Measurements from ENCODE around the gene EPSTI1. TPM values are rescaled to one million over a fixed set of nuclear protein-coding genes. Genes with fewer than 3 reads are reported as not detected.

Gene EPSTI1
- total and polyA plus RNA-seq, 10 of the 15 experiments (the other 5 are each of a cell fraction or from before 2014, with no cell fraction given): 4.7 to 32.0 (median 24.2) TPM

- no TSS peak for BruUV-seq (replicated peaks)
- ATAC-seq: no peak
- Histone ChIP-seq H3K79me2 (ENCODE audit: control insufficient read depth, insufficient read depth, low read length) (peaks cover 21% of the 10 kb centered on the region), H4K20me1 (ENCODE audit: control insufficient read depth, insufficient read depth) (no peaks in the 10 kb centered on the region), H3K4me3 (no peak overlapping the region), H3K27ac (ENCODE audit: control insufficient read depth, insufficient read depth) (no peak overlapping the region), H3K4me2 (ENCODE audit: control insufficient read depth, insufficient read depth) (no peak overlapping the region), H3K9me3 (replicated peaks; ENCODE audit: control insufficient read depth, insufficient read depth, low read length) (peaks cover 6% of the 10 kb centered on the region; the same call in 1 of the 3 replicates), H3K9ac (ENCODE audit: control insufficient read depth, insufficient read depth, low read length) (no peak overlapping the region), H3K36me3 (ENCODE audit: control insufficient read depth in 2 of 2, insufficient read depth in 2 of 2, low read length in 1 of 2) (peaks cover 8 to 10% of the 10 kb centered on the region in 2 experiments; a peak in 3 of 4 replicates), H2AFZ (ENCODE audit: control insufficient read depth, low read depth, low read length) (no peak overlapping the region), H3K4me1 (ENCODE audit: control insufficient read depth, insufficient read depth, low read length) (peaks cover 8% of the 10 kb centered on the region), H3K27me3 (replicated peaks in 1 of 2; ENCODE audit: control insufficient read depth in 2 of 2, insufficient read depth in 2 of 2, low read length in 1 of 2) (no peaks in the 10 kb centered on the region)
- POLR2A ChIA-PET: interaction anchor here (0.6 kb wide), 1 partner anchor 725 kb away, joined by 3 read pairs; no protein-coding TSS in a partner anchor
- SMC1A ChIA-PET (ENCODE audit: uncharacterized antibody, unreplicated experiment): interaction anchor here (1.0 to 1.7 kb wide), 3 partner anchors 9 to 65 kb away, joined by 3 read pairs; no protein-coding TSS in a partner anchor
- 95% methylated on average over 14 of the region's 14 CpGs for WGBS (ENCODE audit: insufficient coverage, insufficient replicate concordance, low lambda C conversion rate, missing lambda C conversion rate)
- in situ Hi-C loops (cut with MboI) (no loop called here), intact Hi-C loops (cut with micrococcal nuclease; ENCODE audit: unreplicated experiment) (no loop called here)
- RAD21 ChIA-PET (ENCODE audit: unreplicated experiment): no interaction called here
- no peak for FAIRE-seq
- CTCF ChIA-PET: interaction anchor here (1.0 to 1.8 kb wide), 4 partner anchors 10 to 49 kb away, joined by 3 to 5 read pairs (median 4); partner anchors contain the start of gene DNAJC15
- TF ChIP-seq MXI1 (IDR thresholded peaks at IDR 0.05; ENCODE audit: low read depth, low read length) (no peak), CHD1 (IDR thresholded peaks at IDR 0.05; ENCODE audit: low read depth, low read length) (no peak), RCOR1 (conservative IDR thresholded peaks at IDR 0.05; ENCODE audit: low read depth, low read length) (no peak), CHD4 (IDR thresholded peaks at IDR 0.05) (no peak), RAD21 (IDR thresholded peaks at IDR 0.05; ENCODE audit: insufficient read depth, low read depth, low read length) (no peak), IRF4 (IDR thresholded peaks at IDR 0.05; ENCODE audit: low read depth, low read length) (no peak), FOXK2 (IDR thresholded peaks at IDR 0.05) (no peak), NFYB (IDR thresholded peaks at IDR 0.05; ENCODE audit: insufficient read depth, low read depth, low read length) (no peak), NBN (IDR thresholded peaks at IDR 0.05) (no peak), HCFC1 (IDR thresholded peaks at IDR 0.05; ENCODE audit: low read length) (no peak), ZNF622 (IDR thresholded peaks at IDR 0.05) (no peak), TCF7 (IDR thresholded peaks at IDR 0.05; ENCODE audit: borderline replicate concordance) (no peak), NR2F1 (conservative IDR thresholded peaks at IDR 0.05) (no peak), WRNIP1 (IDR thresholded peaks at IDR 0.05; ENCODE audit: borderline replicate concordance, low read depth, low read length) (no peak), TARDBP (IDR thresholded peaks at IDR 0.05; ENCODE audit: borderline replicate concordance) (no peak), POLR2AphosphoS5 (IDR thresholded peaks at IDR 0.05; ENCODE audit: low read length) (no peak), GABPA (IDR thresholded peaks at IDR 0.05; ENCODE audit: low read depth) (no peak)
- TF ChIP-seq, protein P1, sequence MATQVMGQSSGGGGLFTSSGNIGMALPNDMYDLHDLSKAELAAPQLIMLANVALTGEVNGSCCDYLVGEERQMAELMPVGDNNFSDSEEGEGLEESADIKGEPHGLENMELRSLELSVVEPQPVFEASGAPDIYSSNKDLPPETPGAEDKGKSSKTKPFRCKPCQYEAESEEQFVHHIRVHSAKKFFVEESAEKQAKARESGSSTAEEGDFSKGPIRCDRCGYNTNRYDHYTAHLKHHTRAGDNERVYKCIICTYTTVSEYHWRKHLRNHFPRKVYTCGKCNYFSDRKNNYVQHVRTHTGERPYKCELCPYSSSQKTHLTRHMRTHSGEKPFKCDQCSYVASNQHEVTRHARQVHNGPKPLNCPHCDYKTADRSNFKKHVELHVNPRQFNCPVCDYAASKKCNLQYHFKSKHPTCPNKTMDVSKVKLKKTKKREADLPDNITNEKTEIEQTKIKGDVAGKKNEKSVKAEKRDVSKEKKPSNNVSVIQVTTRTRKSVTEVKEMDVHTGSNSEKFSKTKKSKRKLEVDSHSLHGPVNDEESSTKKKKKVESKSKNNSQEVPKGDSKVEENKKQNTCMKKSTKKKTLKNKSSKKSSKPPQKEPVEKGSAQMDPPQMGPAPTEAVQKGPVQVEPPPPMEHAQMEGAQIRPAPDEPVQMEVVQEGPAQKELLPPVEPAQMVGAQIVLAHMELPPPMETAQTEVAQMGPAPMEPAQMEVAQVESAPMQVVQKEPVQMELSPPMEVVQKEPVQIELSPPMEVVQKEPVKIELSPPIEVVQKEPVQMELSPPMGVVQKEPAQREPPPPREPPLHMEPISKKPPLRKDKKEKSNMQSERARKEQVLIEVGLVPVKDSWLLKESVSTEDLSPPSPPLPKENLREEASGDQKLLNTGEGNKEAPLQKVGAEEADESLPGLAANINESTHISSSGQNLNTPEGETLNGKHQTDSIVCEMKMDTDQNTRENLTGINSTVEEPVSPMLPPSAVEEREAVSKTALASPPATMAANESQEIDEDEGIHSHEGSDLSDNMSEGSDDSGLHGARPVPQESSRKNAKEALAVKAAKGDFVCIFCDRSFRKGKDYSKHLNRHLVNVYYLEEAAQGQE (IDR thresholded peaks at IDR 0.05; ENCODE audit: low read depth, low read length): no peak
- DNase-seq (ENCODE audit: low read depth, low spot score): no peak
These were observed 44.6 kb upstream of the EPSTI1 start for GRCh38 chr13:43036351-43037250.

Measured in GM12878 (cell line).